GM23248 (cell line): ENCODE results near the gene C1QTNF9. TPM values are rescaled to one million over a fixed set of nuclear protein-coding genes. Genes with fewer than 3 reads are reported as not detected.
"Not testable (repeated sequence)": the region's sequence is repeated elsewhere in the genome, so short reads cannot be mapped to it uniquely, and the experiment has no call there.

Experiments
- DNase-seq: peaks from one replicate; pipeline ENCODE4 v3.0.0-alpha.2; 2015
- H2AFZ ChIP-seq: fragments of 200-600 bp; sonication (generic); 2 replicates; pipeline ENCODE4 v1.6.1; 2016; ENCODE audit warnings: antibody characterized with exemption
- H3F3A ChIP-seq: fragments of 200-600 bp; sonication (generic); 2 replicates; pipeline ENCODE4 v1.6.1; 2016; ENCODE audit warnings: mild to moderate bottlenecking, antibody characterized with exemption, mixed run types; ENCODE audit not compliant: insufficient read depth
- H3K27ac ChIP-seq: fragments of 200-600 bp; sonication (generic); 2 replicates; pipeline ENCODE4 v1.5.1; 2016; ENCODE audit warnings: mild to moderate bottlenecking
- H3K27me3 ChIP-seq: fragments of 200-600 bp; sonication (generic); replicated peaks from 2 replicates; pipeline ENCODE4 v1.6.1; 2016; ENCODE audit warnings: mild to moderate bottlenecking; ENCODE audit not compliant: insufficient read depth
- H3K36me3 ChIP-seq: fragments of 200-600 bp; sonication (generic); 2 replicates; pipeline ENCODE4 v1.6.1; 2016; ENCODE audit warnings: low read depth, mild to moderate bottlenecking
- H3K4me1 ChIP-seq: fragments of 200-600 bp; sonication (generic); 2 replicates; pipeline ENCODE4 v1.6.1; 2016; ENCODE audit warnings: mild to moderate bottlenecking; ENCODE audit not compliant: insufficient read depth
- H3K4me2 ChIP-seq: fragments of 200-600 bp; sonication (generic); one replicate; pipeline ENCODE4 v1.6.1; 2016; ENCODE audit warnings: mild to moderate bottlenecking; ENCODE audit not compliant: unreplicated experiment
- H3K4me3 ChIP-seq: fragments of 200-600 bp; sonication (generic); 2 replicates; pipeline ENCODE4 v1.5.1; 2016; ENCODE audit warnings: mild to moderate bottlenecking
- H3K79me2 ChIP-seq: fragments of 200-600 bp; sonication (generic); 2 replicates; pipeline ENCODE4 v1.6.1; 2016; ENCODE audit warnings: mild to moderate bottlenecking; ENCODE audit not compliant: insufficient read depth
- H3K9ac ChIP-seq: fragments of 200-600 bp; sonication (generic); 2 replicates; pipeline ENCODE4 v1.6.1; 2016; ENCODE audit warnings: mild to moderate bottlenecking
- H3K9me2 ChIP-seq: fragments of 200-600 bp; sonication (generic); 2 replicates; pipeline ENCODE4 v1.6.1; 2016; ENCODE audit warnings: mixed run types, mild to moderate bottlenecking, moderate library complexity; ENCODE audit not compliant: insufficient read depth
- H3K9me3 ChIP-seq: fragments of 200-600 bp; sonication (generic); one replicate; pipeline ENCODE4 v1.6.1; 2017; ENCODE audit warnings: low read depth
- H4K20me1 ChIP-seq: fragments of 200-600 bp; sonication (generic); 2 replicates; pipeline ENCODE4 v1.6.0; 2016; ENCODE audit not compliant: insufficient read depth
- EZH2 ChIP-seq: fragments of 200-600 bp; sonication (generic); IDR thresholded peaks from 2 replicates; pipeline ENCODE4 v1.6.1; 2018; ENCODE audit warnings: antibody characterized with exemption, mild to moderate bottlenecking; ENCODE audit not compliant: insufficient read depth, poor library complexity, severe bottlenecking
- EZH2phosphoT487 ChIP-seq: fragments of 200-600 bp; sonication (generic); IDR thresholded peaks from 2 replicates; pipeline ENCODE4 v1.6.1; 2018; ENCODE audit warnings: antibody characterized with exemption, moderate library complexity, mild to moderate bottlenecking, low read depth; ENCODE audit not compliant: insufficient read depth
- WGBS, 2 experiments: methylation state at CpG; one replicate each; pipeline ENCODE4 v1.1.6; 2015 to 2017; ENCODE audit warnings: low lambda C conversion rate in 2 of 2, low coverage in 1 of 2; ENCODE audit errors: missing lambda C conversion rate in 2 of 2; 5-methylcytosine and 5-hydroxymethylcytosine counted together
- in situ Hi-C: fragments of 300-500 bp; cut with MboI; formaldehyde crosslinking; loops from 2 replicates; pipeline ENCODE4 v1.15.0; 2020
- polyA plus RNA-seq: library from polyadenylated mRNA; unstranded; fragments of >200 nt; fragmentation: Nextera tagmentation; extraction: Ambion mirVana; gene quantifications from 2 replicates; pipeline ENCODE4 v1.2.1, GENCODE V29; 2016
- total RNA-seq: library from RNA; depleted of rRNA; stranded (reverse); fragments of >200 nt; shearing (Covaris generic); gene quantifications from 2 replicates; pipeline ENCODE4 v1.2.3, GENCODE V29; 2014

C1QTNF9 gene
- total and polyA plus RNA-seq, 2 experiments from 2014 or later = 0.10 TPM; not detected in 1

DNA sequence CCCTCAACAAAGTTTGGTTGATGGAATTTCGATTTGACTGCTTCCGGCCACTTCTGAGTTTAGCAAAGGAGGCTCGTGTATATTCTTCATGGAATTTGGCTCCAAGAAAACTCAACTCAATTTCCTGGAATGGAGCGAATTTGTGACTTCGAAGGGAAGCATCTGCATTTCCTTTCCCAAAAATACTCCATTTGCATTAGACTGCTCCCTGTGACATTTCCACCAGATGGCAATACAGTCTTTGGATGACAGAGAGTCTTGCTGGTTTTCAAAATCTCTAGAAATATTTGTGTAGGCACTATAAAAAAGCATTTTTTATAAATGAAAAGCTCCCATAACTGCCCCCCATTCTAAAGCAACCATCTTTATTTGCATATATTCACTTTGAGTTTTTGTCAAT lies 4.1 kb downstream of the C1QTNF9 start:
- no peak overlapping the region for H3K27ac ChIP-seq
- in situ Hi-C loops = loop anchor here (10.0 kb wide), 1 partner anchor 221 kb away; no protein-coding TSS in a partner anchor
- no peaks in the 10 kb centered on the region for H3K9me3 ChIP-seq
- H4K20me1 ChIP-seq = no peaks in the 10 kb centered on the region
- no peak for TF ChIP-seq EZH2
- no peak for TF ChIP-seq EZH2phosphoT487
- no peak overlapping the region for H3K4me2 ChIP-seq
- 2 to 4% methylated on average over 5 of the region's 5 CpGs for WGBS, 2 experiments
- no peak overlapping the region for H2AFZ ChIP-seq
- no peaks in the 10 kb centered on the region for H3K4me1 ChIP-seq
- H3K79me2 ChIP-seq = no peaks in the 10 kb centered on the region
- no peaks in the 10 kb centered on the region; the same call in none of the 2 replicates for H3K27me3 ChIP-seq
- DNase-seq = peak; percentile 39
- H3K9me2 ChIP-seq = no peaks in the 10 kb centered on the region
- no peak overlapping the region for H3K4me3 ChIP-seq
- H3F3A ChIP-seq = no peaks in the 10 kb centered on the region
- no peak overlapping the region for H3K9ac ChIP-seq
- H3K36me3 ChIP-seq = no peaks in the 10 kb centered on the region

DNA sequence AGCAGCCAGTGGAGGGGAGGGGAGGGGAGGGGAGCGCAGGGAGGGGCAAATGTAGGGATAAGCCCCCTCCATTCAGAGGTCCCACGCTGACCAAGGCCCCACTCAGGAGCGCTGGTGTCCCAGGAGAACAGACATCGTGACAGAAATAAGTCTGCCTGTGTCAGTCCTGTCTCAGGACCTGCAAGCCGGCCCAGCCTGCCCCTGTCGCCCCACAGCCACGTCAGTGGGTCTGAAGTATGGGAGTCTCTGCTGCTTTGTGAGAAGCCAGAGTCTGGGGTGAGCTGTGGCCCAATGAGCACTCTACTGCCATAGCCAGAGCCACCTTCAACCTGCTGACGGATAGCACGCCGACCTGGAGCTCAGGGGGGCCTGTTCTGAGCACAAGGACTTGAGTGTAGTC lies 8.5 kb downstream of the C1QTNF9 start:
- H3K4me3 ChIP-seq, H3K79me2 ChIP-seq, DNase-seq, H3K36me3 ChIP-seq, H3K27me3 ChIP-seq, H3K27ac ChIP-seq, H3K9me3 ChIP-seq, H3K4me2 ChIP-seq, H3F3A ChIP-seq, H3K9me2 ChIP-seq, H2AFZ ChIP-seq, H4K20me1 ChIP-seq, H3K4me1 ChIP-seq, H3K9ac ChIP-seq: not testable (repeated sequence)
- in situ Hi-C loops = loop anchor here (10.0 kb wide), 1 partner anchor 217 kb away; no protein-coding TSS in a partner anchor
- WGBS, 2 experiments = 70 to 100% methylated on average over 5 to 10 of the region's 10 CpGs

DNA sequence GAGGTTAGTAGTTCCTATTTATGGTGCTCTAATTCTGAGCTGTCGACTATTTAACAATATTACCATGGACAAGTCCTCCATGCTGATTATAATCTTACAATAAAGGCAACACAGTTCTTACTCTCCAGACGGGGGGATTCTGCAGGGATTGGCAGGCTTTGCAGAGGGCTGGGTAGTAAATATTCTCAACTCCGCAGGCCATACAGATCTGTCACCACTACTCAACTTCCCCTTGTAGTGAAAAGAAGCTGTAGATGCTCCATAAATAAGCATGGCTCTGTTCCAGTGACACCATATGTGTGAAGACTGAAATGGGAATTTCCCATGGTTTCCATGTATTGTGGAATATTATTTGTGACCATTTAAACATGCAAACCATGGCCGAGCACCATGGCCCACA lies 9.5 kb downstream of the C1QTNF9 start:
- WGBS, 2 experiments = 19 to 21% methylated on average over 4 of the region's 4 CpGs
- not testable (repeated sequence) for DNase-seq, H2AFZ ChIP-seq, H4K20me1 ChIP-seq, H3K27ac ChIP-seq, H3K27me3 ChIP-seq, H3K79me2 ChIP-seq, H3F3A ChIP-seq, H3K4me2 ChIP-seq, H3K9me2 ChIP-seq, H3K9ac ChIP-seq, H3K9me3 ChIP-seq, H3K4me3 ChIP-seq, H3K4me1 ChIP-seq, H3K36me3 ChIP-seq
- in situ Hi-C loops = loop anchor here (10.0 kb wide), 1 partner anchor 216 kb away; no protein-coding TSS in a partner anchor

DNA sequence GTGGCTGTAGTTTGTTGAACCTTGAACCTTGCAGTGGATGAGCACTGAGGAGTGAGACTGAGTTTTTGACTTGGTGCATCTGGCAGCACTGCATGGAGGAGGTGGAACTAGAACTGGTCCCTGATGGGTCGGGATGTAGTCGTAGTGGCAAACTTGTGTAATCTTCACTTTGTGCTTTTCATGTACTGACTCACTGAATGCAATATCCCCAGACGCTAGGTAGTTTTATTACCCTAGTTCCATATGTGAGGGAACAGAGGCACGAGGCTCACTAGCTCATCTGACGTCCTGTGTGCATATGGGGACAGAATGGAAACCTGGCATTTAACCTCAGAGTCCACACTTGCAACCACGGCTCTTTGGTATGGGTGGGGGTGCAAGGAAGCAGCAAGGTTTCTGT lies 10.3 kb downstream of the C1QTNF9 start:
- H3K79me2 ChIP-seq, H2AFZ ChIP-seq, H3K27me3 ChIP-seq, H3K4me1 ChIP-seq, H3K36me3 ChIP-seq, H4K20me1 ChIP-seq, H3K4me3 ChIP-seq, H3K9ac ChIP-seq, H3K9me2 ChIP-seq, H3F3A ChIP-seq, H3K9me3 ChIP-seq, H3K27ac ChIP-seq, DNase-seq, H3K4me2 ChIP-seq: not testable (repeated sequence)
- WGBS, 2 experiments = 57 to 62% methylated on average over 6 of the region's 6 CpGs
- in situ Hi-C loops = loop anchor here (10.0 kb wide), 1 partner anchor 215 kb away; no protein-coding TSS in a partner anchor

DNA sequence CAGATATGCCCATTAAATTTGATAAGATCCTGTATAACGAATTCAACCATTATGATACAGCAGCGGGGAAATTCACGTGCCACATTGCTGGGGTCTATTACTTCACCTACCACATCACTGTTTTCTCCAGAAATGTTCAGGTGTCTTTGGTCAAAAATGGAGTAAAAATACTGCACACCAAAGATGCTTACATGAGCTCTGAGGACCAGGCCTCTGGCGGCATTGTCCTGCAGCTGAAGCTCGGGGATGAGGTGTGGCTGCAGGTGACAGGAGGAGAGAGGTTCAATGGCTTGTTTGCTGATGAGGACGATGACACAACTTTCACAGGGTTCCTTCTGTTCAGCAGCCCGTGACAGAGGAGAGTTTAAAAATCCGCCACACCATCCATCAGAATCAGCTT lies 12.0 kb downstream of the C1QTNF9 start:
- H3K9ac ChIP-seq, in situ Hi-C loops: not testable (repeated sequence)
- WGBS, 2 experiments = 66 to 69% methylated on average over 8 of the region's 8 CpGs

DNA sequence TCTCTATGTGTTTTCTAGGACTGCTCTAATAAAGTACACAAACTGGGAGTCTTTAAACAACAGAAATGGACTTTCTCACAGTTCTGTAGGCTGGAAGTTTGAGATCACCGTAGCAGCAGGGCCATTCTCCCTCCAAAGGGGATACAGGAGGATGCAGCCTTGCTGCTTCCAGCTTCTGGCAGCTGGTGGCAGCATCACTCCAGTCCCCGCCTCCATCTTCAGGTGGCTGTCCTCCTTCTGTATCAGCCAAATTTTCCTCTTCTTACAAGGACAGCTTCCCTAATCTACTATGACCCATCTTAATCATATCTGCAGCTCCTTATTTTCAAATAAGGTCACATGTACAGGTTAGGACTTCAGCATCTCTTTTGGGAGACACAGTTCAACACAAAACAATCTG lies 13.1 kb downstream of the C1QTNF9 start:
- H3K36me3 ChIP-seq, in situ Hi-C loops, DNase-seq, H3K4me3 ChIP-seq, H3F3A ChIP-seq, H3K9me2 ChIP-seq, H3K9ac ChIP-seq, H3K79me2 ChIP-seq, H3K27ac ChIP-seq, H3K9me3 ChIP-seq, H3K27me3 ChIP-seq, H3K4me2 ChIP-seq, H4K20me1 ChIP-seq, H2AFZ ChIP-seq, H3K4me1 ChIP-seq: not testable (repeated sequence)
- WGBS, 2 experiments = 21 to 41% methylated on average over 2 of the region's 2 CpGs

More for the DNA sequence above, 12.0 kb downstream of the C1QTNF9 start:
- not testable (repeated sequence) for H3K4me3 ChIP-seq, H3K9me2 ChIP-seq, DNase-seq, H2AFZ ChIP-seq, H4K20me1 ChIP-seq, H3K27ac ChIP-seq, H3K9me3 ChIP-seq, H3K4me1 ChIP-seq, H3F3A ChIP-seq, H3K79me2 ChIP-seq, H3K36me3 ChIP-seq, H3K27me3 ChIP-seq, H3K4me2 ChIP-seq
